DND-41 (cell line): ENCODE results near the gene CEP104.

Experiments used
- EZH2 ChIP-seq: IDR thresholded peaks from 3 replicates; pipeline ENCODE4 v1.6.1; 2012; ENCODE audit warnings: borderline replicate concordance, low read depth, mild to moderate bottlenecking, moderate library complexity, low read length, inconsistent platforms; ENCODE audit not compliant: severe bottlenecking
- TF ChIP-seq, protein P1 (sequence below): IDR thresholded peaks from 2 replicates; pipeline ENCODE4 v1.5.1; 2012; ENCODE audit warnings: borderline replicate concordance, low read length, moderate library complexity, mild to moderate bottlenecking; ENCODE audit not compliant: poor library complexity, severe bottlenecking; ENCODE audit errors: extremely low read depth

DNA sequence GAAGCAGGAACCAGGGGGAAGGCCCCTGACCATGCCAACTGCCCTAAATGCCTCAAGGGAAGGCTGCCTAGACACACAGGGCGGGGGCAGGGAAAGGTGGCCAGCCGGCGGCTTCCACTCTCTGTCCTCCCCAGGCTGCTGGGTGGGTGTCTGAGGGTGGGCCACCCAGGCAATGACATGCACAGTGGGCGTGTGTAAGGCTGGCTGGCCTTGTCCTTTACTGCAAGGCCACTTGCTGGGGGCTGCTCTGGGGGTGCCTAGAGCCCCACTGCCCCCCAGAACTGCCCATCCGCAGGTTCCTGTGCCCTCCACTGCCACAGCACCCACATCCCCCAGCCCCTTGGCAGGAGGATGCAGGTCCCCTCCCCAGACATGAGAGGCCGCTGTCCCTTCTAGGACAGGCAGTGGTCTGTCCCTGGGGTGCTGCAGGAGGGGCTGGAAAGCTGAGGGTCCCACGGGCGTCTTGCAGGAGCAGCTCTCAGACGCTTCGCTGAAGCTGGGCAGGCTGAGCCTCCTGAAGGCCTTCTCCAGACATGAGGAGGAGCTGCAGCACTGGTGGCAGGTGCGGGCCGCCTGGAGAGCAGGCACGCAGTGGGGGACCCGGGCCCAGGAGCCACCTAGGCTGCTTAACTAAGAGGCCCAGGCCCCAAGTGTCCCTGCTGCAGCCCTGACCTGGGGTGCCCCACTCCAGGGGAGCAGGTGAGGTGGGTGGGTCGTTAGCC, 94.7 kb downstream of the CEP104 start:
- TF ChIP-seq, protein P1, sequence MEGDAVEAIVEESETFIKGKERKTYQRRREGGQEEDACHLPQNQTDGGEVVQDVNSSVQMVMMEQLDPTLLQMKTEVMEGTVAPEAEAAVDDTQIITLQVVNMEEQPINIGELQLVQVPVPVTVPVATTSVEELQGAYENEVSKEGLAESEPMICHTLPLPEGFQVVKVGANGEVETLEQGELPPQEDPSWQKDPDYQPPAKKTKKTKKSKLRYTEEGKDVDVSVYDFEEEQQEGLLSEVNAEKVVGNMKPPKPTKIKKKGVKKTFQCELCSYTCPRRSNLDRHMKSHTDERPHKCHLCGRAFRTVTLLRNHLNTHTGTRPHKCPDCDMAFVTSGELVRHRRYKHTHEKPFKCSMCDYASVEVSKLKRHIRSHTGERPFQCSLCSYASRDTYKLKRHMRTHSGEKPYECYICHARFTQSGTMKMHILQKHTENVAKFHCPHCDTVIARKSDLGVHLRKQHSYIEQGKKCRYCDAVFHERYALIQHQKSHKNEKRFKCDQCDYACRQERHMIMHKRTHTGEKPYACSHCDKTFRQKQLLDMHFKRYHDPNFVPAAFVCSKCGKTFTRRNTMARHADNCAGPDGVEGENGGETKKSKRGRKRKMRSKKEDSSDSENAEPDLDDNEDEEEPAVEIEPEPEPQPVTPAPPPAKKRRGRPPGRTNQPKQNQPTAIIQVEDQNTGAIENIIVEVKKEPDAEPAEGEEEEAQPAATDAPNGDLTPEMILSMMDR, result no peak
- no peak for TF ChIP-seq EZH2
